GM12864 (cell line): ENCODE results near the gene MED12L.

Experiments
- DNase-seq: peaks from one replicate; pipeline ENCODE4 v3.0.0-alpha.2; 2011; ENCODE audit warnings: low read depth
- H3K4me3 ChIP-seq: 2 replicates; pipeline ENCODE4 v1.5.1; 2011; ENCODE audit warnings: mild to moderate bottlenecking, low read depth, low read length, control low read depth
- CTCF ChIP-seq: IDR thresholded peaks from 2 replicates; pipeline ENCODE4 v1.5.1; 2011; ENCODE audit warnings: low read depth, mild to moderate bottlenecking, moderate library complexity, low read length, control low read depth, inconsistent platforms; ENCODE audit errors: missing control alignments

Gene MED12L

GRCh38 chr3:151315846-151316245 is 230.4 kb downstream of the MED12L start:
- DNase-seq = no peak
- no peak overlapping the region for H3K4me3 ChIP-seq
- TF ChIP-seq CTCF = no peak

- H3K4me3 ChIP-seq = no peak within 1 kb of the TSS
- no peak for TF ChIP-seq CTCF
- DNase-seq = no peak
Measured at GRCh38 chr3:151316267-151316991, 231.0 kb downstream of the MED12L start, which contains the start of gene GPR87. GPR87 (minus strand) TSS chr3:151316820; CDS start chr3:151300100, 16,720 bp downstream.

GRCh38 chr3:151318313-151318712 is 232.8 kb downstream of the MED12L start:
- DNase-seq = no peak
- no peak overlapping the region for H3K4me3 ChIP-seq
- TF ChIP-seq CTCF = no peak

- DNase-seq = no peak
- no peak overlapping the region for H3K4me3 ChIP-seq
- no peak for TF ChIP-seq CTCF
Measured at GRCh38 chr3:151318991-151319390, 233.5 kb downstream of the MED12L start.

GRCh38 chr3:151319628-151320027 is 234.2 kb downstream of the MED12L start:
- no peak for DNase-seq
- no peak overlapping the region for H3K4me3 ChIP-seq

GRCh38 chr3:151320131-151320530 is 234.7 kb downstream of the MED12L start:
- H3K4me3 ChIP-seq = no peak overlapping the region
- no peak for TF ChIP-seq CTCF
- DNase-seq = no peak

More at GRCh38 chr3:151319628-151320027, 234.2 kb downstream of the MED12L start:
- TF ChIP-seq CTCF = no peak

- no peak for TF ChIP-seq CTCF
- no peak overlapping the region for H3K4me3 ChIP-seq
- no peak for DNase-seq
Measured at GRCh38 chr3:151321526-151321925, 236.1 kb downstream of the MED12L start.
